Activated naive CD4-positive, alpha-beta T cell treated with anti-CD3 and anti-CD28 coated beads for 36 hours (primary cell): ENCODE measurements around the gene GOLGA8H. TPM values are rescaled to one million over a fixed set of nuclear protein-coding genes. Genes with fewer than 3 reads are reported as not detected.
"Not testable (repeated sequence)": the region's sequence is repeated elsewhere in the genome, so short reads cannot be mapped to it uniquely, and the experiment has no call there.

Source experiments
- CTCF ChIA-PET: fragments of 350-600 bp; sonication (Branson Sonifier 250); formaldehyde crosslinking; loops from one replicate; lab custom pipeline; 2021; ENCODE audit warnings: antibody characterized with exemption; lab: Charles Lee
- DNase-seq: peaks from one replicate; pipeline ENCODE4 v3.0.0-alpha.2; 2020
- H3K27ac Mint-ChIP-seq: one replicate; pipeline ENCODE4 v1.8.0; 2021; ENCODE audit warnings: mild to moderate bottlenecking, mixed read lengths
- H3K27me3 Mint-ChIP-seq: one replicate; pipeline ENCODE4 v1.8.0; 2021; ENCODE audit warnings: low read depth, mixed read lengths
- H3K36me3 Mint-ChIP-seq: one replicate; pipeline ENCODE4 v1.8.0; 2021; ENCODE audit warnings: low read depth, mixed read lengths
- H3K4me1 Mint-ChIP-seq: one replicate; pipeline ENCODE4 v1.8.0; 2021; ENCODE audit warnings: low read depth, mixed read lengths
- H3K4me3 Mint-ChIP-seq: one replicate; pipeline ENCODE4 v1.8.0; 2021; ENCODE audit warnings: mild to moderate bottlenecking, moderate library complexity, mixed read lengths
- H3K9me3 Mint-ChIP-seq: one replicate; pipeline ENCODE4 v1.8.0; 2021; ENCODE audit warnings: mixed read lengths
- intact Hi-C: fragments of 100-400 bp; cut with micrococcal nuclease; formaldehyde crosslinking; loops from one replicate; pipeline ENCODE4 v1.15.1; 2023
- total RNA-seq, 2 experiments: library from RNA; stranded (reverse); gene quantifications; one replicate each; pipeline ENCODE4 v1.2.3, GENCODE V29; 2021

The GOLGA8H gene
- total RNA-seq, 2 experiments from 2014 or later: not detected

GRCh38 chr15:30650012-30650929 is 46.4 kb downstream of the GOLGA8H start:
- CTCF ChIA-PET: no interaction called here
- Mint-ChIP-seq H3K4me1 (peaks cover 12% of the 10 kb centered on the region), H3K27me3 (no peaks in the 10 kb centered on the region), H3K36me3 (peaks cover 38% of the 10 kb centered on the region), H3K27ac (no peak overlapping the region), H3K9me3 (no peaks in the 10 kb centered on the region), H3K4me3 (no peak overlapping the region)
- intact Hi-C loops: no loop called here
- no peak for DNase-seq

- H3K27me3 Mint-ChIP-seq, DNase-seq, H3K4me1 Mint-ChIP-seq, H3K9me3 Mint-ChIP-seq, CTCF ChIA-PET, H3K4me3 Mint-ChIP-seq, H3K27ac Mint-ChIP-seq: not testable (repeated sequence)
- intact Hi-C loops: loop anchor here (5.0 kb wide), 1 partner anchor 466 kb away; no protein-coding TSS in a partner anchor
- H3K36me3 Mint-ChIP-seq: peaks cover 13% of the 10 kb centered on the region
Measured at GRCh38 chr15:30661154-30661553, 57.3 kb downstream of the GOLGA8H start.

Other genes starting within 250 kb of the GOLGA8H start
- not detected for gene CHRFAM7A, start 210.5 kb upstream of the GOLGA8H start, total RNA-seq
- gene GOLGA8R, start 189.8 kb upstream of the GOLGA8H start, total RNA-seq: 1 to 10 TPM; 1.1 to 1.6 TPM
- under 1 TPM; 0.20 to 0.29 TPM for gene GOLGA8Q, start 52.0 kb upstream of the GOLGA8H start, total RNA-seq